Measurements from ENCODE around the gene MFSD6.

- TF ChIP-seq EZH2phosphoT487 (IDR thresholded peaks at IDR 0.05; ENCODE audit: borderline replicate concordance, low read length) (no peak), CTCF (IDR thresholded peaks at IDR 0.05; ENCODE audit: low read depth, low read length, poor library complexity, severe bottlenecking) (no peak)
Observed at GRCh38 chr2:190482451-190482850, 74.3 kb downstream of the MFSD6 start.
